ENCODE measurements around the gene PXMP2.
"Not testable (repeated sequence)": the region's sequence is repeated elsewhere in the genome, so short reads cannot be mapped to it uniquely, and the experiment has no call there.

Gene PXMP2

DNA sequence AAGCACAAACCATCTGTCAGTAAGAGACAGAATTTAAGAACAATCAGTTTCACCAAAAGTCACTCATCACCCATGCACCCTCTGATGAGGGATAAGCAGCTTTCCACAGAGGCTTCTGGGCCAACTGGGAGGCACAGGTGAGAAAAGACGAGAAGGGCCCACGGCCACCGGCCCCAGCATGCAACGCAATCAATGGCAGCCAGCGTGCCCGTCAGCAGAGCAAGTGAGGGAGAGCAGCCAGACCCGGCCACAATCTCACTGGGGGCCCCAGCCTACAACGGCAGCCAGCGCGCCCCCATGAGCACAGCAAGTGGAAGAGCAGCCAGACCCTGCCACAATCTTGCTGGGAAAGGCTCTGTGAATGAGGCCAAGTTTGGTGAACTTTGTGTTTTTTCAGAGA, 60.9 kb downstream of the PXMP2 start:
- no peak overlapping the region for H3K9ac ChIP-seq
- no peaks in the 10 kb centered on the region for H4K20me1 ChIP-seq (ENCODE audit: insufficient read depth)
- no peak overlapping the region for H3K4me3 ChIP-seq (IDR thresholded peaks at IDR 0.05; ENCODE audit: insufficient read depth, low read depth, low read length)
- H3K27ac ChIP-seq = no peak overlapping the region
- no peaks in the 10 kb centered on the region for H3K79me2 ChIP-seq (ENCODE audit: insufficient read depth, low read depth)
- H3K27me3 ChIP-seq (ENCODE audit: insufficient read depth, low read depth) = no peaks in the 10 kb centered on the region
- H3K4me1 ChIP-seq (ENCODE audit: low read depth, poor library complexity, severe bottlenecking) = no peaks in the 10 kb centered on the region
- no peak overlapping the region for H2AFZ ChIP-seq (ENCODE audit: low read depth)
- TF ChIP-seq, protein P1, sequence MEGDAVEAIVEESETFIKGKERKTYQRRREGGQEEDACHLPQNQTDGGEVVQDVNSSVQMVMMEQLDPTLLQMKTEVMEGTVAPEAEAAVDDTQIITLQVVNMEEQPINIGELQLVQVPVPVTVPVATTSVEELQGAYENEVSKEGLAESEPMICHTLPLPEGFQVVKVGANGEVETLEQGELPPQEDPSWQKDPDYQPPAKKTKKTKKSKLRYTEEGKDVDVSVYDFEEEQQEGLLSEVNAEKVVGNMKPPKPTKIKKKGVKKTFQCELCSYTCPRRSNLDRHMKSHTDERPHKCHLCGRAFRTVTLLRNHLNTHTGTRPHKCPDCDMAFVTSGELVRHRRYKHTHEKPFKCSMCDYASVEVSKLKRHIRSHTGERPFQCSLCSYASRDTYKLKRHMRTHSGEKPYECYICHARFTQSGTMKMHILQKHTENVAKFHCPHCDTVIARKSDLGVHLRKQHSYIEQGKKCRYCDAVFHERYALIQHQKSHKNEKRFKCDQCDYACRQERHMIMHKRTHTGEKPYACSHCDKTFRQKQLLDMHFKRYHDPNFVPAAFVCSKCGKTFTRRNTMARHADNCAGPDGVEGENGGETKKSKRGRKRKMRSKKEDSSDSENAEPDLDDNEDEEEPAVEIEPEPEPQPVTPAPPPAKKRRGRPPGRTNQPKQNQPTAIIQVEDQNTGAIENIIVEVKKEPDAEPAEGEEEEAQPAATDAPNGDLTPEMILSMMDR (conservative IDR thresholded peaks at IDR 0.05; ENCODE audit: low read depth, low read length) = no peak
- no peaks in the 10 kb centered on the region; the same call in 1 of the 2 replicates for H3K36me3 ChIP-seq (ENCODE audit: insufficient read depth)
- no peak overlapping the region for H3K4me2 ChIP-seq

DNA sequence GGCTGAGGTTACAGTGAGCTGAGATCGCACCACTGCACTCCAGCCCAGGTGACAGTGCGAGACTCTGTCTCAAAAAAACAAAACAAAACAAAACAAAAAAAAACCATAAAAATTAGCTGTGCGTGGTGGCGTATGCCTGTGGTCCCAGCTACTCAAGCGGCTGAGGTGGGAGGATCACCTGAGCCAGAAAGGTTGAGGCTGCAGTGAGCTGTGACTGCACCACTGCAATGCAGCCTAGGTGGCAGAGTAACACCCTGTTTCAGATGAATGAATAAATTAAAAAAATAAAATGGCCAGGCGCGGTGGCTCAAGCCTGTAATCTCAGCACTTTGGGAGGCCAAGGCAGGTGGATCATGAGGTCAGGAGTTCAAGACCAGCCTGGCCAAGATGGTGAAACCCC, 66.3 kb downstream of the PXMP2 start:
- not testable (repeated sequence) for H3K36me3 ChIP-seq (ENCODE audit: insufficient read depth); H3K4me3 ChIP-seq (IDR thresholded peaks at IDR 0.05; ENCODE audit: insufficient read depth, low read depth, low read length); H2AFZ ChIP-seq (ENCODE audit: low read depth); H3K4me2 ChIP-seq; H3K79me2 ChIP-seq (ENCODE audit: insufficient read depth, low read depth); H4K20me1 ChIP-seq (ENCODE audit: insufficient read depth); H3K9ac ChIP-seq; H3K27me3 ChIP-seq (ENCODE audit: insufficient read depth, low read depth); H3K4me1 ChIP-seq (ENCODE audit: low read depth, poor library complexity, severe bottlenecking); H3K27ac ChIP-seq

DNA sequence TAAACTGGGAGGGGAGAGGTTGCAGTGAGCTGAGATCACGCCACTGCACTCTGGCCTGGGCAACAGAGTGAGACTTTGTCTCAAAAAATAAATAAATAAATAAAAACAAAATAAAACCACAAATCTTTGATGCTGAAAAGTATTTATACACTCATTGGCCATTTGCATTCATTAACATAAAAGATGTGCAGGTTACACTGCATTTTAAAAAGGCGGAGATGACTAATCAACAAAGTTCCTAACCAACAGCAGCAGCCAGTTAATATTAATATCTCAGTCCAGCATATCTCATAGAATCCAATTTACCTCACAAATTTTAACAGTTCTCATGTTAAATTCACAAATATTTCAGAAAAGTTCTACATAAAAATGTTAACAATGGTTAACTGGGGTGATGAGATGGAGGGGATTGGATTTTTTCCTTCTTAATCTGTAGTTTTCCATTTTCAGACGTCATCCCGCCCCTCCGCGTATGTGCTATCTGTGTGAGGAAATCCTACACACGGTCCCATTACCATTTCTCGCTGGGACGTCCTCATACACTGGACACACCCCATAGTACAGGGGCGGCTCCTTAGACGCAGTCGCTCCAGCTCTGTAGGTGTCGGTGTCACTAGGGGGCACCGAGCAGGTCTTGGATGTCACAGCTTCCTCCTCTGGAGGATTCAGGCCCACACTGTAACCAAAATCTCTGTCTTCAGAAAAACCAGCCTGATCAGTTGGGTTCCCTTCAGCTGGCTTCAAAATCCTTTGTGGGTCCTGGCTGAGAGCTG, 67.0 kb downstream of the PXMP2 start:
- TF ChIP-seq, protein P1 (conservative IDR thresholded peaks at IDR 0.05; ENCODE audit: low read depth, low read length) = no peak
- Histone ChIP-seq H3K79me2 (ENCODE audit: insufficient read depth, low read depth) (peaks cover 6% of the 10 kb centered on the region; the same call in 1 of the 2 replicates), H3K4me2 (no peak overlapping the region), H3K27me3 (ENCODE audit: insufficient read depth, low read depth) (no peaks in the 10 kb centered on the region), H3K36me3 (ENCODE audit: insufficient read depth) (no peaks in the 10 kb centered on the region), H3K4me3 (IDR thresholded peaks at IDR 0.05; ENCODE audit: insufficient read depth, low read depth, low read length) (no peak overlapping the region), H3K9ac (no peak overlapping the region), H2AFZ (ENCODE audit: low read depth) (no peak overlapping the region), H3K27ac (no peak overlapping the region), H4K20me1 (ENCODE audit: insufficient read depth) (no peaks in the 10 kb centered on the region), H3K4me1 (ENCODE audit: low read depth, poor library complexity, severe bottlenecking) (no peaks in the 10 kb centered on the region)

All from KMS-11 (cell line).